Measurements from ENCODE around the gene ARAF. TPM values are rescaled to one million over a fixed set of nuclear protein-coding genes. Genes with fewer than 3 reads are reported as not detected.
"Not testable (repeated sequence)": the region's sequence is repeated elsewhere in the genome, so short reads cannot be mapped to it uniquely, and the experiment has no call there.

Gene ARAF
- total RNA-seq, 3 donors from 2014 or later: 82.1 to 108 (median 90.1) TPM

- intact Hi-C loops (cut with DNase I, micrococcal nuclease): no loop called here
- Histone ChIP-seq H3K4me3 (no peak overlapping the region), H3K4me1 (ENCODE audit: low read depth) (no peaks in the 10 kb centered on the region), H3K36me3 (ENCODE audit: low read depth) (no peaks in the 10 kb centered on the region), H3K9me3 (no peaks in the 10 kb centered on the region)
- TF ChIP-seq CTCF (IDR thresholded peaks at IDR 0.05): no peak
- DNase-seq (no peak), ATAC-seq (no peak)
These were observed 30.0 kb downstream of the ARAF start for GRCh38 chrX:47590984-47591383.

GRCh38 chrX:47593522-47593921, 32.5 kb downstream of the ARAF start:
- ATAC-seq (no peak), DNase-seq (no peak)
- Histone ChIP-seq H3K9me3 (no peaks in the 10 kb centered on the region), H3K36me3 (ENCODE audit: low read depth) (no peaks in the 10 kb centered on the region), H3K4me3 (no peak overlapping the region), H3K4me1 (ENCODE audit: low read depth) (no peaks in the 10 kb centered on the region)
- intact Hi-C loops (cut with DNase I, micrococcal nuclease): no loop called here
- no peak for TF ChIP-seq CTCF (IDR thresholded peaks at IDR 0.05)

DNA sequence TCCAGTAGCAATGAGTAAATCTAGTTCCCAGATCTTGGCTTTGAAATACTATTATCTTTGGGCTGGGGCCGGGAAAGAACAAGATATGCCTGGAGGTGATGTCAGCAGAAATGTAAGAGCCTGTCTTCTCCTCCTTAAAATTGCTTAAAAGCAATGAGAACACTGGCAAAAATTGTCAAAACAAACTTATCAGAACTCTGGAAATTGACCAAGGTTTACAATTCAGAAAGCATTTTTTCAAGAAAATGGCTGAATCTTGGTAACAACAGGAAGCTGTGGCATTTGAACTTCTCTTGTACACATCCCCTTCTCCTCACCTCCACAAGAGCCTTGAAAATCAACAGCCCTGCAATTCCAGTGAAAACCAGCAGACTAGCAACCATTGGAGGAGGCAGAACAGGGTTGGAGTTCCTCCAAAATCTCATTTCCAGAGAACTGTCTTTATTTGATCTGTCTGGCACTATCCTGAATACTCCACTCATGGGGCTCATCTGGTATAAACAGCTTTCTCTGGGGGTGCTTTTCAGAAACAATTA, 34.8 kb downstream of the ARAF start:
- ATAC-seq: no peak
- no peak for TF ChIP-seq CTCF (IDR thresholded peaks at IDR 0.05)
- Histone ChIP-seq H3K9me3 (no peaks in the 10 kb centered on the region), H3K4me1 (ENCODE audit: low read depth) (no peaks in the 10 kb centered on the region), H3K36me3 (ENCODE audit: low read depth) (no peaks in the 10 kb centered on the region), H3K4me3 (no peak overlapping the region)
- intact Hi-C loops (cut with DNase I, micrococcal nuclease): no loop called here
- no peak for DNase-seq

- Histone ChIP-seq H3K36me3 (ENCODE audit: low read depth) (no peaks in the 10 kb centered on the region), H3K9me3 (no peaks in the 10 kb centered on the region), H3K4me1 (ENCODE audit: low read depth) (no peaks in the 10 kb centered on the region), H3K4me3 (no peak overlapping the region)
- intact Hi-C loops (cut with DNase I, micrococcal nuclease): no loop called here
- no peak for TF ChIP-seq CTCF (IDR thresholded peaks at IDR 0.05)
- no peak for ATAC-seq
- DNase-seq: no peak
These were observed 35.3 kb downstream of the ARAF start for GRCh38 chrX:47596256-47596655.

- Histone ChIP-seq H3K4me1 (ENCODE audit: low read depth) (no peaks in the 10 kb centered on the region), H3K4me3 (no peak overlapping the region), H3K36me3 (ENCODE audit: low read depth) (no peaks in the 10 kb centered on the region), H3K9me3 (no peaks in the 10 kb centered on the region)
- ATAC-seq (no peak), DNase-seq (no peak)
- intact Hi-C loops (cut with DNase I, micrococcal nuclease): no loop called here
- no peak for TF ChIP-seq CTCF (IDR thresholded peaks at IDR 0.05)
These were observed 36.2 kb downstream of the ARAF start for GRCh38 chrX:47597222-47597621.

DNA sequence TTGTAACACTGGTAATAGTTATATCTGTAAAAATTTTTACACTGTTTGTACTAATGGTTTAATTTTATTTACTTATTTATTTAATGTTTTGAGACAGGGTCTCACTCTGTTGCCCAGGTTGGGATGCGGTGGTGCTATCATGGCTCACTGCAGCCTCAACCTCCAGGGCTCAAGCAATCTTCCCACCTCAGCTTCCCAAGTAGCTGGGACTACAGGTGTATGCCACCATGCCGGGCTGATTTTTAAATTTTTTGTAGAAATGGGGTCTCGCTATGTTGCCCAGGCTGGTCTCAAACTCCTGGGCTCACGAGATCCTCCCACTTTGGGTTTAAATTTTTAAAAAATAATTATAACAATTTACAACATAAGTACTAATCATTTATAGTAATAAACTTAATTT, 42.1 kb downstream of the ARAF start:
- H3K9me3 ChIP-seq; H3K36me3 ChIP-seq (ENCODE audit: low read depth); intact Hi-C loops (cut with DNase I, micrococcal nuclease); H3K4me3 ChIP-seq; ATAC-seq; DNase-seq; H3K4me1 ChIP-seq (ENCODE audit: low read depth): not testable (repeated sequence)

Measured in mucosa of descending colon (tissue), 3 donors.